Colon (tissue), 2 donors: ENCODE data around the gene FLNA.
"Not testable (repeated sequence)": the region's sequence is repeated elsewhere in the genome, so short reads cannot be mapped to it uniquely, and the experiment has no call there.

Experiments
- FAIRE-seq: peaks from 2 replicates; lab custom pipeline; 2012; peaks lifted over from hg19 to GRCh38; lab: Jason Lieb, UNC
- donor health status: control.
- donor health status: control.

Gene FLNA, protein sequence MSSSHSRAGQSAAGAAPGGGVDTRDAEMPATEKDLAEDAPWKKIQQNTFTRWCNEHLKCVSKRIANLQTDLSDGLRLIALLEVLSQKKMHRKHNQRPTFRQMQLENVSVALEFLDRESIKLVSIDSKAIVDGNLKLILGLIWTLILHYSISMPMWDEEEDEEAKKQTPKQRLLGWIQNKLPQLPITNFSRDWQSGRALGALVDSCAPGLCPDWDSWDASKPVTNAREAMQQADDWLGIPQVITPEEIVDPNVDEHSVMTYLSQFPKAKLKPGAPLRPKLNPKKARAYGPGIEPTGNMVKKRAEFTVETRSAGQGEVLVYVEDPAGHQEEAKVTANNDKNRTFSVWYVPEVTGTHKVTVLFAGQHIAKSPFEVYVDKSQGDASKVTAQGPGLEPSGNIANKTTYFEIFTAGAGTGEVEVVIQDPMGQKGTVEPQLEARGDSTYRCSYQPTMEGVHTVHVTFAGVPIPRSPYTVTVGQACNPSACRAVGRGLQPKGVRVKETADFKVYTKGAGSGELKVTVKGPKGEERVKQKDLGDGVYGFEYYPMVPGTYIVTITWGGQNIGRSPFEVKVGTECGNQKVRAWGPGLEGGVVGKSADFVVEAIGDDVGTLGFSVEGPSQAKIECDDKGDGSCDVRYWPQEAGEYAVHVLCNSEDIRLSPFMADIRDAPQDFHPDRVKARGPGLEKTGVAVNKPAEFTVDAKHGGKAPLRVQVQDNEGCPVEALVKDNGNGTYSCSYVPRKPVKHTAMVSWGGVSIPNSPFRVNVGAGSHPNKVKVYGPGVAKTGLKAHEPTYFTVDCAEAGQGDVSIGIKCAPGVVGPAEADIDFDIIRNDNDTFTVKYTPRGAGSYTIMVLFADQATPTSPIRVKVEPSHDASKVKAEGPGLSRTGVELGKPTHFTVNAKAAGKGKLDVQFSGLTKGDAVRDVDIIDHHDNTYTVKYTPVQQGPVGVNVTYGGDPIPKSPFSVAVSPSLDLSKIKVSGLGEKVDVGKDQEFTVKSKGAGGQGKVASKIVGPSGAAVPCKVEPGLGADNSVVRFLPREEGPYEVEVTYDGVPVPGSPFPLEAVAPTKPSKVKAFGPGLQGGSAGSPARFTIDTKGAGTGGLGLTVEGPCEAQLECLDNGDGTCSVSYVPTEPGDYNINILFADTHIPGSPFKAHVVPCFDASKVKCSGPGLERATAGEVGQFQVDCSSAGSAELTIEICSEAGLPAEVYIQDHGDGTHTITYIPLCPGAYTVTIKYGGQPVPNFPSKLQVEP (N-terminal part only)

DNA sequence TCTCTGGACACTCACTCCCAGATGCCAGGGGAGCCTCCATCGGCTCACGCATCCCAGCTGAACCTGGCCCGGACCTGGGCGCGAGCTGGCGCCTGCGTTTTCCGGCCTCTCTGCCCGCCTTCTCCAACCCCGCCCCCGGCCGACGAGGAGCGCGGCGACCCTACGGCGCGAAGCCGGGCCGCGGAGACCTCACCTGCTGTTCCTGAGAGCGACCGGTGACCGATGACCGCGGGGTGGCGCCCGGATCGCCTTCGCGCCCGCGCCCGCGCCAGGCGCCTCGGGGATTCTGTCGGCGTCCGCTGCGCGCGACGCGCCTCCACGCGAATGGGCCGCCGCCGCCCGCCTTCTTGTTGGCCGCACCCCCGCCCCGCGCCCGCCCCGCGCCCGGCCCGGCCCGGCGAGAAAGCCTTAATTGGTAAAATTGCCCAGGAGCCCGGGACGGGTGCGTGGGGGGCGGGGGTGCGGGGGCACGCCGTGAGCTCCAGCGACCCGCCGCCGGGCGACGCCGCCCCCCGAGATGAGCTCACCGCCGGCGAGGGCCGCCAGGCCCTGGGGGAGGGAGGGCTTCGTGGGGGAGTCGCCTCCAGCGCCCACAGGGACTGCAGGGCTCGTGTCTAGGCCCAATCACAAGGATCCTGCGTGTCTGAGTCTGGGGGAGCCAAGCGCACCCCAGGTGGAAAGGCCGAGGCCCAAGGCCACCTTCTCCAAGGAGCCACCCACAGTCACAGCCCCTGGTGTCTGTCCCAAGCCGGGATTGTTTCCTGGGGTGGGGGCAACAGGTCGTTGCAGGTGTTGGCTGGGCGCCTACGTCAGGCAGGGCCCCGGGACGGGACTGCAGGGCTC lies at the start of gene FLNA:
Gene FLNA, minus strand, starts transcription at position 322 of the 843 bp plus-strand sequence. CDS start 3,389 bp downstream, outside the sequence.
- FAIRE-seq, result no peak

DNA sequence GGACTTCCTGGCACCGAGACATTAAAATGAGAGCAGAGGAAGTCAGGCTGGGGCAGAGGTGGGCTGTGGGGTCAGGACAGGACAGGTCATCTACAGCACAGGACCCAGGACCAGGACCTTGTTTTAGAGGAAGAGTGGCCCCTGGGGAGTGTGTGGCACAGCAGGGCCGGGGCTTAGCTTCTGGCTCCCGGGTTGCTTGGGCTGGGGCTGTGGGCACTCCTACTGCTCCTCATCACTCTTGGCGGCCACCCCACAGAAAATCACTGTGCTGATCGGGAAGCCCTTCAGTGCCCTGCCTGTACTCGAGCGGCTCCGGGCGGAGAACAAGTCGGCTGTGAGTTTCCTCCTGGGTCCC lies 45.9 kb upstream of the FLNA start:
- FAIRE-seq, result no peak

GRCh38 chrX:154419688-154420401 lies 45.4 kb upstream of the FLNA start:
- no peak for FAIRE-seq

DNA sequence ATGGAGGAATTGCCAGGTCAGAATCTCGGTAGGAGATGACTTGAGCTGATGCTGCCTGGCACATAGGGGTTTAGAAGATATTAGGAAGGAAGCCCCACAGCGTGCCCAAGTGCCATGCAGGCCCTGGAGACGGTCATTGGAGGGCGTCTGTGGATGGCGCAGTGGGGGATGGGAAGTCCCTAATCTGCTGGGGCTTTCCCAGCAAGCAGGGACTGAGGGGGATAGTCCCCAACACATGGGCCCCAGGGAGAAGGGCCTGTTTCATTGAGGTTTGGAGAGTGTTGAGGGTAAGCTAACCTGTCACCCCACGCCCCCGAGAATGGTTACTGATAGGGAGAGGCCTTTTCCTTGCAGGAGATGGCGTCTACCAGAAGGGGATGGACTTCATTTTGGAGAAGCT lies 44.8 kb upstream of the FLNA start:
- FAIRE-seq, result no peak

GRCh38 chrX:154417157-154417556 lies 42.7 kb upstream of the FLNA start:
- no peak for FAIRE-seq

DNA sequence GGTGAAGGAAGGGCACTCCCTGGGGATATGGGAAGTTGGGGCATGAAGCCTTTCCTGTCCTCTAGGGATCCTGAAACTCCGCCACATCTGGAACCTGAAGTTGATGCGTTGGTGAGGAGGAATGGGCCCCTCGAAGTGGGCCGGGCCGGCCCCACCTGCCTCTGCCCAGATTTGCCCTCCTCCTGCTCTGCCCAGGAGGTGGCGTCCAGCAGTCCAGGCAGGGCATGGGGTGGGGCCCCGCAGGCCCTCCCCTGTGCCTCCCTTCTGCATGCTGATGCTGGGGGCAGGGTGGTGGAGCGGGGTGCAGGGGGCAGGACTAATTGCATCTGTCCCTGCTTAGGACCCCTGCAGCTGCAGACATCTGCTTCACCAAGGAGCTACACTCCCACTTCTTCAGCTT lies 38.7 kb upstream of the FLNA start:
- FAIRE-seq, result no peak

GRCh38 chrX:154412468-154412867 lies 38.0 kb upstream of the FLNA start:
- FAIRE-seq, result no peak

DNA sequence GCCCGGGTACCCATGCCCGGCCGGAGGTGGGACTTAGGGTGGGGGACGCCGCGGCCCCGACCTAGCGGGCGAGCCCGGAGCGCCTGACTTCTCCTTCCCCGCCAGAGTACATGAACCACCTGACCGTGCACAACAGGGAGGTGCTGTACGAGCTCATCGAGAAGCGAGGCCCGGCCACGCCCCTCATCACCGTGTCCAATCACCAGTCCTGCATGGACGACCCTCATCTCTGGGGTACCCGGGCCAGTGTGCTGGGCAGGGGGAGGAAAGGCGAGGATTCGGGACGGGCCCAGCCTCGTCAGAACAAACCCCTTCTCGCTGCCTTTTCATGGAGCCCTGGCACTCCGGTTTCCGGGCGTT lies 37.5 kb upstream of the FLNA start:
- FAIRE-seq, result no peak

- no peak for FAIRE-seq
These were observed 34.9 kb upstream of the FLNA start, which contains the start of gene DNASE1L1 for GRCh38 chrX:154409222-154409871. DNASE1L1 (minus strand) TSS chrX:154409254; CDS start chrX:154405568, 3,686 bp downstream.

- no peak for FAIRE-seq
These were observed 34.3 kb upstream of the FLNA start for GRCh38 chrX:154408659-154409221.

- FAIRE-seq, result no peak
These were observed 30.3 kb upstream of the FLNA start for GRCh38 chrX:154404625-154405192.

DNA sequence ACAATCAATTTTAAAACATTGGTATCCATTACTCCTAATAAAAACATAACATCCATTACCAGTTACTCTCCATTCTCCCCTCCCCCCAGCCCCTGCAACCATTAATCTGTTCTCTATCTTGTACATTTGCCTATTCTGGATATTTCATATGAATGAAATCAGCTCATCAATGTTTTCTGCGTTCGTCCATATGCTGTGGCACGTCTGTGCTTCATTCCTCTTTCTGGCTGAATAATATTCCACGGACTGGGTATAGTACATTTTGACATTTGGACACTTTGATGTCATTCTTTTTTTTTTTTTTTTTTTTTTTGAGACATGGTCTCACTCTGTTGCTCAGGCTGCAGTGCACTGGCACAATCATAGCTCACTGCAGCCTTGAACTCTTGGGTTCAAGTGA lies 29.4 kb upstream of the FLNA start:
- no peak for FAIRE-seq

DNA sequence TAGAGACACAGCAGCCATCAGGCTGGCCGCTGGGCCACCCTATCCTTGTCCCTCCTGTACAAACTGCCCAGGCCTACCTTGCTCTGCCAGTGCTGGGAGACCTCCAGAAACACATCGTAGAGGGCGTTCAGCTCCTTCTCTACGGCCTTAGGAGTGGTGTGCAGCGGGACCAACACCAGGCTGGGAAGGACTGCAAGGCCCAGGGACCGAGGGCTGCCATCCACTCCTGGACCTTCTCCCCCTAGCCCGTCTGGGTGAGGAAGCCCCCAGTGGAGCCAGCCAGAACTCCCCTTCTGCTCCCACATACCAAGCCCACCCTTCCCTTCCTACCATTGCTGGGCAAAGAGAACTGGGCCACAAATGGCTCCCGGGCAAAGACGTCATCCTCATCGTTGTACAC lies 28.8 kb upstream of the FLNA start:
- no peak for FAIRE-seq

- no peak for FAIRE-seq
These were observed 28.2 kb upstream of the FLNA start for GRCh38 chrX:154402622-154403127.

GRCh38 chrX:154401918-154402621 lies 27.6 kb upstream of the FLNA start:
- no peak for FAIRE-seq

DNA sequence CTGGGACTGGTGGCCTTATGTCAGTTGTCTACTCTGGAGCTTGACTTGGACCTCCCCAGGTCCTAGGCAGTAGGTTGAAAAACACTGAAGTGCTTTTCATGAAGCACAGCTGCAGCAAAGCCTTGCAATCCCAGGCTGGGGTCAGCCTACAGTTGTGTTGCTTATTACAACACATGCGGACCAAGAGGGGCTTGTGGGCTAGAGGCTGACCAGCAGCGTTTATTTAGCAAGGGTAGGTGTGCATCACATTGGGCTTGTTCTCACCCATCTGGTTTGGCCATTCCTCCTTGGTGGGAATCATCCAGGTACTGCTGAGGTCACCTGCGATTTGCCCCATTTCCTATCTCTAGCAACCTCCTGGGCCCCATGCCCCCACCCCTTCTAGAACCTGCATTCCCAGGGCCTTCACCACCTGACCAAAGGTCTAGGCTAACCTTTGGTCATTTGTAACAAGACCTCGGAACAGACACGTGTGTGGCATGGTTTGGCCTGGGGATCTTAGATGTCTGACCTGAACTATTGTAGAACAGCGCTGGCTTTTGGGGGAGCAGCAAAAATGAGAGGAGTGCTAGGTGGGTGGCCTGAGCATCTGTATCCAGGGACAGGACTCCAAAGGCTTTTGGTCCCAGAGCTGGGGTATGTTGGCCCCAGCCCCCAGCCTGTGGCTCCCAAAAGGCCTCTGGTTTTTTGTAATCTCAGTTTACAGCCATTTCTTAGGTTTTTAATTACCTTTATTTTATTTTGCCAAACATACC lies 26.8 kb upstream of the FLNA start:
- FAIRE-seq, result no peak

GRCh38 chrX:154400369-154400817 lies 26.0 kb upstream of the FLNA start:
- FAIRE-seq, result not testable (repeated sequence)
